HG03571 (cell line): ENCODE results near the gene LIPE.

Experiments used
- ATAC-seq: cut with Tn5 transposase; IDR thresholded peaks from one replicate; pipeline ENCODE4 v1.9.1; 2021; ENCODE audit not compliant: unreplicated experiment

The LIPE gene

GRCh38 chr19:42445948-42446347 is 18.8 kb upstream of the LIPE start:
- ATAC-seq: no peak

GRCh38 chr19:42443944-42444398 is 16.8 kb upstream of the LIPE start:
- no peak for ATAC-seq

- no peak for ATAC-seq
These were observed 15.6 kb upstream of the LIPE start, which contains the start of gene CXCL17 for GRCh38 chr19:42442833-42443232. CXCL17 (minus strand) TSS chr19:42442946; CDS start chr19:42442832, 114 bp downstream.

- ATAC-seq: no peak
These were observed 13.9 kb upstream of the LIPE start for GRCh38 chr19:42441049-42441445.

- no peak for ATAC-seq
These were observed 13.3 kb upstream of the LIPE start for GRCh38 chr19:42440357-42441048.

- ATAC-seq: no peak
These were observed 8.8 kb upstream of the LIPE start for GRCh38 chr19:42436006-42436405.

DNA sequence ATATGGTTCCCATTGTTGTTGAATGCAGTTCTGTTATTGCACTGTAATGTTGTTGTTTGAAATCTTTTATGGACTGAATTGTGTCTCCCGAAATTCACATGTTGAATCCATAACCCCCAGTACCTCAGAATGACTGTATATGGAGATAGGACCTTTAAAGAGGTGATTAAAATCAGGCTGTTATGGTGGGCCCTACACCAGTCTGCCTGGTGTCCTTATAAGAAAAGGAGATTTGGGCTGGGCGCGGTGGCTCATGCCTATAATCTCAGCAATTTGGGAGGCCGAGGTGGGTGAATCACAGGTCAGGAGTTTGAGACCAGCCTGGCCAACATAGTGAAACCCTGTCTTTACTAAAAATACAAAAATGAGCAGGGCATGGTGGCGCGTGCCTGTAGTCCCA is 8.1 kb upstream of the LIPE start:
- ATAC-seq: no peak

DNA sequence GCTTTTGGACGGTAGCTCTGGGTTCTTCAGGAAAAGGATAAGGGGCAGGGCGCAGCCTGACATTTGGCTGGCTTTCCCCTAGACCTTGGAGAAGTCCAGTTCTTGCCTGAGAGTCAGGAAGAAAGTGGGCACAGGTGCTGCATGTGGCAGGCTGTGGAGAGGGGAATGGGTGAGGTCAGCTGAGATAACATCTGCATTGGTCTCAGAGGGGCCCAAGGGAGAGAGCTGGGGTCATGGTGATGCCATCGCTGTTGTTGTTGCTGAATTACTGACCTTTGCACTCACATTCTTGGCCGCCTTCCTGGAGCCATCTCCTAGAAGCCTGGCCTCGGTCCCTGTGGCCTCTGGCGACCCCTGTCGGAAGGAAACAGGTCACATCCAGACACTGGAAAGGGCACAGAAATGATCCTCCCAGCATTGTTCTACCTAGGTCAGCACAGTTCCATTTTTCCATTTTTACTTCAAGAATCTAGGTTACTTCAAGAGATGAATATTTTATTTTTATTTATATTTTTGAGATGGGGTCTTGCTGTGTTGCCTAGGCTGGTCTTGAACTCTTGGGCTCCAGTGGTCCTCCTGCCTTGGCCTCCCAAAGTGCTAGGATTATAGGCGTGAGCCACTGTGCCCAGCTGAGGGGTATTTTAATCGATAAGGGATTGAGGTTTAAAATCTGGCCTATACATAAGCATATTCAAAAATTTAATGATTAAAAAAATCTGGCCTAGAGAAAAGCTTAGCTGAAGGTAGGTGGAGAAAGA is 6.5 kb upstream of the LIPE start:
- ATAC-seq: no peak

DNA sequence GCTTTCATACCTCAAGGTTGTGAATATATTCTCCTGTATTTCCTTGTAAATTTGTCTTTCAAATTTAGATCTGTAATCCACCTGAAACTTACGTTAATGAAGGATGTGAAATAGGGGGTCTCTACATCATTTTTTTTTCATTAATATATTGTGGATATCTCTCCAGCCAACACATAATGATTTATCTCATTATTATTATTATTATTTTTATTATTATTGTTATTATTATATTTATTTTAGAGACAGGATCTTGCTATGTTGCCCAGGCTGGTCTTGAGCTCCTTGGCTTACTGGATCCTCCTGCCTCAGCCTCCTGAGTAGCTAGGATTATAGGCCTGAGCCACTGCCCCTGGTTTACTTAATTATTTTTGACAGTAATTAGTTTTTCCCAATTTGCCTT is 4.3 kb upstream of the LIPE start:
- ATAC-seq: no peak

GRCh38 chr19:42428676-42429075 is 1.5 kb upstream of the LIPE start:
- no peak for ATAC-seq

GRCh38 chr19:42426643-42427042 is 545 bp downstream of the LIPE start:
- no peak for ATAC-seq

DNA sequence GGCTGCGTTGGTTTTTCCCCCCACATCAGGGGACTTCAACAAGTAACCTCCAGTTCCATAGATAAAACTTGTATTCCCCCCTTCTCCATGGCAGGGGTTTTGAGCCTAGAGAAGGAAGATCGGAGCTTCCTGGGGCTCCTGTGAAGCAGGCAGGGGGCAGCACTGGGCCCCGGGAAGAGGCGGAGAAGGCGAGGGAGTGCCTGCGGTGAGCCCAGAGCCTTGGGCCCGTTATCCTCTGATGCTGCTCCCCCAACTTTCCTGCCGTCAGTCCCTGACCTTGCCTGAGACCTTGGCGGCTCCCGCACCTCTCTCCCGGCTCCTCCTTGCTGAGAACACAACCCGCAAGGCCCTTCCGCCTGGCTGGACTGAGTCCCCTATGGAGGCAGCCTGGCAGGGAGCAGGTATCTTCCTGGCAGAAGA is 2.5 kb downstream of the LIPE start:
- ATAC-seq: no peak

- no peak for ATAC-seq
These were observed 2.9 kb downstream of the LIPE start for GRCh38 chr19:42424345-42424707.

GRCh38 chr19:42423462-42424344 is 3.5 kb downstream of the LIPE start:
- ATAC-seq: peak; percentile 76

DNA sequence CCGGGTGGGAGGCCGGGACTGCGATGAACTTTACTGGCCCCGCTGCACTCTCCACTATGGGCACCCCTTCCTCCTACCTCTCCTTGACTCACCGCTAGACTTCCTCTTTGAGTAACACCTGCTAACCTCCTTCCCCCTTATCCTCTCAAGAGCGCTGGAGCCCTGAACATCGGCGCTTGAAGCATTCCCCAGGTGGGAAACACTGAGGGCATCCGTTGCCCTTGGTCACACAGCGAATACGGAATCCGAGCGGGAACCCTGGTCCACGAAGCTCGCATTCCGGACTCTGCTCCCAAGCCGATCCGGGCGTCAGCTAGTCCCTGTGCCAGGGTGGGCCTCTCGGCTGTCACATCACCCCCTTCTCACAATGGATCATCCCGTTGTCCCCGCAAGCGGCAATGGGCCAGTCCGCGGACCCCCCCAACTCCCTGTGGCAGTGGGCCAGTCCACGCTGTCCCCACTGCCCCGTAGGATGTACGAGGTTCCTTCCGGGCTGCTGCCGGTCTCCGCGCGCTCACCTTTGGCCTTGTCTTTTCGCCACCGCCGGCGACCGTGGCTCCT is 4.2 kb downstream of the LIPE start:
- peak; percentile 28 for ATAC-seq

DNA sequence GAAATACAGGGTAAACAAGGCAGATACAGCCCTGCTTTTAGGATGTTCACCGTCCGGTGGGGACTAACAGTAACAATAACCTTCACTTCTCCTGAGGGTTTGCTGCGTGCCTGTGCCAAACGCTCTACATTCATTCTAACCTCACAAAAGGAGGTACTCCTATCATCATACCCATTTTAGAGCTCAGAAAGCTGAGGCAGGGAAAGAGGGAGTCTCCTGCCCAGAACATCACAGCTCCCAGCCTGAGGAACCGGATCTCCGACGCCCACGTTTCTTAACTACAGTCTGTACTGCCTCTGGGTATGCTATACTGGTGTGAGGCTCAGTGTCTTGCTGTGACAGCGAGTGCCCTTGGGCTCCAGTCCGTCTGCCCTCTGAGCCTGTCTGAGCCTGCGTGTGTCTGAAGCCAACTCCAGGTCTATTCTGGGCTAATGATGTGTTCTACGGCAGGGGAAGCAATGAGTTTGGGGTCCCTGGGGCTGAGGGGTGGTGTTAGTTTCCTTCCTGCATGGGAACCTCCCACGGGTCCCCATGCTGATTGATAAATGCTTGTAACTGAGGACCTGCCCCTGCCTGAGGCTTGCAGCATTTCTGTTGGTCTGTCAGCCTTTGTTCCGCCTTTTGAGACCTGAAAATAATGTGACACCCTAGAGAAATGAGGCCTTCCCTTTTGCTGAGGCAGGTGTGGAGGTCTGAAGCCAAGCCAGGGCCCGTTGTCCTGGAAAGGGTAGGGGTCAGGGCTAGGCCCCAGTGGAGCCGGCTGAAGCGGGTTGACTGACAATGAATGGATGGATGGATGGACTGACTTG is 4.9 kb downstream of the LIPE start:
- ATAC-seq: no peak

DNA sequence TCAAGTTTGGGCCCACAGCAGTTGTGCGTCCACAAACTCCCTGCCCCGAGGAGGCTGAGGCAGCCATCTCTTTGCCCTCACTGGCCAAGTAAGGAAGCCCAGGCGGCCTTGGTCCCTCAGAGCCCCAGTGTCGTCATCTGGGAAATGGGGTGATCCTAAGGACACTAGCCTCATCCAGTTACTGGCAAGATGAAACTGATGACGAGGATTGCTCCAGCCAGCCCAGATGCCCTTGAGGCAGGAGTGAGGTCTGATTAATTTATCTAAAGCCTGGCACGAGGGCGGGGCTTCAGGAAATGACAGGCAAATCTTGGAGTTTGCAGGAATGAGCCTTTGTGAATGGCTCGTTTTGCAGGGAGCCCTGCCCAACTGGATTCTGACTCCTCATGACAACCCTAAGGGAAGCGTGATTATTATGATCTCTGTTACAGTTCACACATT is 5.6 kb downstream of the LIPE start:
- ATAC-seq: no peak

- no peak for ATAC-seq
These were observed 6.1 kb downstream of the LIPE start for GRCh38 chr19:42421101-42421500.

GRCh38 chr19:42420055-42420544 is 7.1 kb downstream of the LIPE start:
- ATAC-seq: no peak

GRCh38 chr19:42419309-42419708 is 7.9 kb downstream of the LIPE start:
- ATAC-seq: no peak
